ENCODE results near the gene COL1A2.

GRCh38 chr7:94400643-94401427, 6.1 kb downstream of the COL1A2 start:
- no peak for TF ChIP-seq CTCF (IDR thresholded peaks at IDR 0.05)
- TF ChIP-seq ZFX (IDR thresholded peaks at IDR 0.05; ENCODE audit: borderline replicate concordance), result no peak
